ENCODE measurements around the gene SOX13. TPM values are rescaled to one million over a fixed set of nuclear protein-coding genes. Genes with fewer than 3 reads are reported as not detected.
"Not testable (repeated sequence)": the region's sequence is repeated elsewhere in the genome, so short reads cannot be mapped to it uniquely, and the experiment has no call there.

SOX13 gene
- total RNA-seq, 1 experiment from 2014 or later: 81.9 TPM

- Histone ChIP-seq H3K27me3 (ENCODE audit: low read length) (no peaks in the 10 kb centered on the region), H3F3A (ENCODE audit: low read length, unreplicated experiment) (no peaks in the 10 kb centered on the region), H3K79me2 (ENCODE audit: low read length) (no peaks in the 10 kb centered on the region), H3K27ac (ENCODE audit: low read length) (no peak overlapping the region), H3K4me1 (ENCODE audit: insufficient read depth, low read length) (no peaks in the 10 kb centered on the region), H3K9ac (ENCODE audit: low read length) (no peak overlapping the region), H4K20me1 (ENCODE audit: low read length) (no peaks in the 10 kb centered on the region), H3K36me3 (ENCODE audit: low read depth, low read length) (no peaks in the 10 kb centered on the region), H3K4me3 (ENCODE audit: low read length) (no peak overlapping the region), H3K9me3 (ENCODE audit: low read length) (no peaks in the 10 kb centered on the region), H2AFZ (ENCODE audit: low read length) (no peak overlapping the region), H3K4me2 (ENCODE audit: low read length) (no peak overlapping the region), H3K9me2 (replicated peaks; ENCODE audit: low read length) (no peaks in the 10 kb centered on the region)
- no peak for ATAC-seq
- intact Hi-C loops (cut with micrococcal nuclease): no loop called here
- BruUV-seq (replicated peaks): no TSS peak
- ChIA-PET POLR2A (ENCODE audit: unreplicated experiment) (no interaction called here), CTCF (no interaction called here)
- DNase-seq: no peak
- TF ChIP-seq EZH2phosphoT487 (IDR thresholded peaks at IDR 0.05; ENCODE audit: borderline replicate concordance, low read length) (no peak), EZH2 (IDR thresholded peaks at IDR 0.05; ENCODE audit: low read length, unreplicated experiment) (no peak)
- TF ChIP-seq, protein P1, sequence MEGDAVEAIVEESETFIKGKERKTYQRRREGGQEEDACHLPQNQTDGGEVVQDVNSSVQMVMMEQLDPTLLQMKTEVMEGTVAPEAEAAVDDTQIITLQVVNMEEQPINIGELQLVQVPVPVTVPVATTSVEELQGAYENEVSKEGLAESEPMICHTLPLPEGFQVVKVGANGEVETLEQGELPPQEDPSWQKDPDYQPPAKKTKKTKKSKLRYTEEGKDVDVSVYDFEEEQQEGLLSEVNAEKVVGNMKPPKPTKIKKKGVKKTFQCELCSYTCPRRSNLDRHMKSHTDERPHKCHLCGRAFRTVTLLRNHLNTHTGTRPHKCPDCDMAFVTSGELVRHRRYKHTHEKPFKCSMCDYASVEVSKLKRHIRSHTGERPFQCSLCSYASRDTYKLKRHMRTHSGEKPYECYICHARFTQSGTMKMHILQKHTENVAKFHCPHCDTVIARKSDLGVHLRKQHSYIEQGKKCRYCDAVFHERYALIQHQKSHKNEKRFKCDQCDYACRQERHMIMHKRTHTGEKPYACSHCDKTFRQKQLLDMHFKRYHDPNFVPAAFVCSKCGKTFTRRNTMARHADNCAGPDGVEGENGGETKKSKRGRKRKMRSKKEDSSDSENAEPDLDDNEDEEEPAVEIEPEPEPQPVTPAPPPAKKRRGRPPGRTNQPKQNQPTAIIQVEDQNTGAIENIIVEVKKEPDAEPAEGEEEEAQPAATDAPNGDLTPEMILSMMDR (conservative IDR thresholded peaks at IDR 0.05; ENCODE audit: low read depth, low read length): no peak
Observed at GRCh38 chr1:204044448-204044847, 28.5 kb upstream of the SOX13 start.

- ChIA-PET CTCF (interaction anchor here (0.7 kb wide), 1 partner anchor 55 kb away, joined by 3 read pairs; no protein-coding TSS in a partner anchor), POLR2A (ENCODE audit: unreplicated experiment) (no interaction called here)
- H3K27ac ChIP-seq (ENCODE audit: low read length): no peak overlapping the region
- no peaks in the 10 kb centered on the region for H3K9me2 ChIP-seq (replicated peaks; ENCODE audit: low read length)
- DNase-seq (no peak), ATAC-seq (no peak)
- intact Hi-C loops (cut with micrococcal nuclease): no loop called here
- no peaks in the 10 kb centered on the region for H3K36me3 ChIP-seq (ENCODE audit: low read depth, low read length)
- no peaks in the 10 kb centered on the region for H3K27me3 ChIP-seq (ENCODE audit: low read length)
- no peaks in the 10 kb centered on the region for H3F3A ChIP-seq (ENCODE audit: low read length, unreplicated experiment)
- no peak overlapping the region for H3K4me2 ChIP-seq (ENCODE audit: low read length)
- no peak overlapping the region for H3K4me3 ChIP-seq (ENCODE audit: low read length)
- no peak overlapping the region for H3K9ac ChIP-seq (ENCODE audit: low read length)
- no peaks in the 10 kb centered on the region for H3K79me2 ChIP-seq (ENCODE audit: low read length)
- BruUV-seq (replicated peaks): no TSS peak
- no peaks in the 10 kb centered on the region for H3K4me1 ChIP-seq (ENCODE audit: insufficient read depth, low read length)
- H2AFZ ChIP-seq (ENCODE audit: low read length): no peak overlapping the region
- H4K20me1 ChIP-seq (ENCODE audit: low read length): no peaks in the 10 kb centered on the region
- H3K9me3 ChIP-seq (ENCODE audit: low read length): no peaks in the 10 kb centered on the region
- TF ChIP-seq EZH2phosphoT487 (IDR thresholded peaks at IDR 0.05; ENCODE audit: borderline replicate concordance, low read length) (no peak), EZH2 (IDR thresholded peaks at IDR 0.05; ENCODE audit: low read length, unreplicated experiment) (no peak)
- TF ChIP-seq, protein P1 (conservative IDR thresholded peaks at IDR 0.05; ENCODE audit: low read depth, low read length): no peak
Observed at GRCh38 chr1:204045430-204045829, 27.5 kb upstream of the SOX13 start.

- Histone ChIP-seq H3K9me2 (replicated peaks; ENCODE audit: low read length) (no peaks in the 10 kb centered on the region), H3F3A (ENCODE audit: low read length, unreplicated experiment) (no peaks in the 10 kb centered on the region), H3K36me3 (ENCODE audit: low read depth, low read length) (no peaks in the 10 kb centered on the region), H3K4me1 (ENCODE audit: insufficient read depth, low read length) (no peaks in the 10 kb centered on the region), H3K27ac (ENCODE audit: low read length) (no peak overlapping the region), H3K4me3 (ENCODE audit: low read length) (no peak overlapping the region), H3K79me2 (ENCODE audit: low read length) (no peaks in the 10 kb centered on the region), H4K20me1 (ENCODE audit: low read length) (no peaks in the 10 kb centered on the region), H2AFZ (ENCODE audit: low read length) (no peak overlapping the region), H3K9ac (ENCODE audit: low read length) (no peak overlapping the region), H3K4me2 (ENCODE audit: low read length) (no peak overlapping the region), H3K9me3 (ENCODE audit: low read length) (no peaks in the 10 kb centered on the region), H3K27me3 (ENCODE audit: low read length) (no peaks in the 10 kb centered on the region)
- ChIA-PET CTCF (no interaction called here), POLR2A (ENCODE audit: unreplicated experiment) (no interaction called here)
- TF ChIP-seq EZH2phosphoT487 (IDR thresholded peaks at IDR 0.05; ENCODE audit: borderline replicate concordance, low read length): no peak
- TF ChIP-seq EZH2 (IDR thresholded peaks at IDR 0.05; ENCODE audit: low read length, unreplicated experiment): no peak
- TF ChIP-seq, protein P1 (conservative IDR thresholded peaks at IDR 0.05; ENCODE audit: low read depth, low read length): no peak
- intact Hi-C loops (cut with micrococcal nuclease): no loop called here
- DNase-seq (no peak), ATAC-seq (no peak)
- BruUV-seq (replicated peaks): no TSS peak
Observed at GRCh38 chr1:204046346-204046745, 26.6 kb upstream of the SOX13 start.

DNA sequence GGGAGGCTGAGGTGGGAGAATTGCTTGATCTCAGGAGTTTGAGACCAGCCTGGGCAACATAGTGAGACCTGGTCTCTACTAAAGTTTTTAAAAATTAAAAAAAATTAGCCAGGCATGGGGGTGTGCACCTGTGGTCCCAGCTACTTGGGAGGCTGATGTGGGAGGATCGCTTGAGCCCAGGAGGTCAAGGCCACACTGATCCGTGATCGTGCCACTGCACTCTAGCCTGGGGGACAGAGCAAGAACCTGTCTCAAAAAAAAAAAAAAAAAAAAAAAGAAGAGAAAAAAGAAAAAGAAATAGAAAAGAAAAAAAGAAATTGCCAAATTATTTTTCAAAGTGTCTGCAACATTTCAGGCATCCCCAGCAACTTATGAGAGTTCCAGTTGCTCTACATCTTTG lies 24.1 kb upstream of the SOX13 start:
- H3K4me1 ChIP-seq (ENCODE audit: insufficient read depth, low read length); DNase-seq; ATAC-seq; H3K79me2 ChIP-seq (ENCODE audit: low read length); H3K9me3 ChIP-seq (ENCODE audit: low read length); H3K27me3 ChIP-seq (ENCODE audit: low read length); H3K27ac ChIP-seq (ENCODE audit: low read length); POLR2A ChIA-PET (ENCODE audit: unreplicated experiment); CTCF ChIA-PET; H3K9ac ChIP-seq (ENCODE audit: low read length); H4K20me1 ChIP-seq (ENCODE audit: low read length); H3K36me3 ChIP-seq (ENCODE audit: low read depth, low read length); H3F3A ChIP-seq (ENCODE audit: low read length, unreplicated experiment); H3K4me3 ChIP-seq (ENCODE audit: low read length); H3K9me2 ChIP-seq (replicated peaks; ENCODE audit: low read length); intact Hi-C loops (cut with micrococcal nuclease); H3K4me2 ChIP-seq (ENCODE audit: low read length); BruUV-seq (replicated peaks); H2AFZ ChIP-seq (ENCODE audit: low read length): not testable (repeated sequence)

Data from PC-3 (cell line).